Measurements from ENCODE around the gene ARHGEF12.
A peak's percentile ranks its signal among the peaks of the same experiment; 100 is the strongest.

ARHGEF12 gene

DNA sequence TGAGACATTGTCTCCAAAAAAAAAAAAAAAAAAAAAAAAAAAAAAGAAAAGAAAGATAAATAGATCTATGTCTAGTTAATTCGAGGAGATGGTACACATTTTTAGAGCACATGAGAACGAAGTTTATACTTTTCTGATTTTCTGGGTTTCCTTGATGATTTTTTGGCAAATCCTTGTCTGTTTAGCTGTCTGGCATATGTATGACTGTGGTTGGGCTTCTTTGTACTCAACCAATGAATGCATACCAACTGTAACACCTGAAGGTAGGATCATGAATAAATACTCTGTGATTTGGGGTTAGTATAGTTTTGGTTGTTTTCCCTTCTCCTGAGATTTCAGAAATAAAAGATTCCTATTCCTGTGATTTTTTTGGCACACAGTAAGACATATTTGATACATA lies 63.1 kb downstream of the ARHGEF12 start:
- Histone ChIP-seq H3K4me1 (ENCODE audit: control insufficient read depth, insufficient read depth, low read length) (peaks cover 14% of the 10 kb centered on the region), H3K9ac (ENCODE audit: low read length) (no peak overlapping the region), H3K27me3 (ENCODE audit: control insufficient read depth, insufficient read depth, low read length) (no peaks in the 10 kb centered on the region), H3K27ac (ENCODE audit: low read depth, low read length) (no peak overlapping the region), H3K36me3 (ENCODE audit: control insufficient read depth, insufficient read depth, low read length) (no peaks in the 10 kb centered on the region), H3K4me3 (ENCODE audit: low read length) (no peak overlapping the region)

DNA sequence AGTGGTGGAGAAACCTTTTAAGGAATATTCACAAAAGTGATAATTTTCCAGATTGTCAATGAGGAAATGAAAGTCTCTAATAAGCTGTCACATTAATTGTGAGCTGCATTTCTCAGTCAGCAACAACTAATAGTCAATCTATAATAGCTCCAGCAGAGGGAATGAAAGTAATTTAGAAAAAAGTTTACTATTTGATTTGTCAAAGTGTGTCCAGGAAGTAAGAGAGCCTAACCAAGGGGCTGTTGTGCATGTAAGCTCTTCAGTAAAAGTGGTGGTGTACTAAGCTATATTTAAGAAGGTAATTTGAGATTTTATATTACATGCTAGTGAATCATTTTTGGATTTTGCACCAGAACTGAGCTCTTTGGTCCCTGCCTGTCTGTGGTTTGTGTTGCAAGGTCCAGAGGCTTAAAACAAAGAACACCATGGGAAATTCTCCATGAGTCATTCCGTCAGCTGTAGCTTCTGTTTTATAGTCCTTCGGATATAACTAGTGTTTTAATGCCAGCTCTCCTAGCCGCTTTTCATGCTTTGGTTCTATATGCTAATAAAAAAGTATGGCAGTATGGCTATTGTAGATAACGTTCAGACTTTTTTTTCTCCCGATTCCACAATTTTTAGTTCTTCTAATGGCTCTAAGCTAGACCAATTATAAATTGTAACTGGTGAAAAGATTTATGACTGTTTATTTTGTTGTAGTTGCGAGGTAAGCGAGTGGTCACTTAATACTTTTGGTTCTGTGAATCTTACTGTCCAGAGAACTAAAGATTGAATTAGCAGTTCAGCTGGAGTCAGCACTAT lies 64.6 kb downstream of the ARHGEF12 start:
- H3K36me3 ChIP-seq (ENCODE audit: control insufficient read depth, insufficient read depth, low read length) = no peaks in the 10 kb centered on the region
- H3K4me3 ChIP-seq (ENCODE audit: low read length) = peak overlapping the region; percentile 40
- H3K27me3 ChIP-seq (ENCODE audit: control insufficient read depth, insufficient read depth, low read length) = no peaks in the 10 kb centered on the region
- no peak overlapping the region for H3K9ac ChIP-seq (ENCODE audit: low read length)
- peak overlapping the region; percentile 42 for H3K27ac ChIP-seq (ENCODE audit: low read depth, low read length)
- peaks cover 16% of the 10 kb centered on the region for H3K4me1 ChIP-seq (ENCODE audit: control insufficient read depth, insufficient read depth, low read length)

GRCh38 chr11:120401506-120401905 lies 65.3 kb downstream of the ARHGEF12 start:
- H3K9ac ChIP-seq (ENCODE audit: low read length) = no peak overlapping the region

GRCh38 chr11:120403966-120404365 lies 67.8 kb downstream of the ARHGEF12 start:
- Histone ChIP-seq H3K4me1 (ENCODE audit: control insufficient read depth, insufficient read depth, low read length) (peaks cover 16% of the 10 kb centered on the region), H3K4me3 (ENCODE audit: low read length) (no peak overlapping the region), H3K36me3 (ENCODE audit: control insufficient read depth, insufficient read depth, low read length) (no peaks in the 10 kb centered on the region), H3K9ac (ENCODE audit: low read length) (no peak overlapping the region), H3K27ac (ENCODE audit: low read depth, low read length) (no peak overlapping the region), H3K27me3 (ENCODE audit: control insufficient read depth, insufficient read depth, low read length) (no peaks in the 10 kb centered on the region)

More at GRCh38 chr11:120401506-120401905, 65.3 kb downstream of the ARHGEF12 start:
- Histone ChIP-seq H3K27me3 (ENCODE audit: control insufficient read depth, insufficient read depth, low read length) (no peaks in the 10 kb centered on the region), H3K27ac (ENCODE audit: low read depth, low read length) (no peak overlapping the region), H3K4me3 (ENCODE audit: low read length) (no peak overlapping the region), H3K4me1 (ENCODE audit: control insufficient read depth, insufficient read depth, low read length) (peaks cover 16% of the 10 kb centered on the region), H3K36me3 (ENCODE audit: control insufficient read depth, insufficient read depth, low read length) (no peaks in the 10 kb centered on the region)

DNA sequence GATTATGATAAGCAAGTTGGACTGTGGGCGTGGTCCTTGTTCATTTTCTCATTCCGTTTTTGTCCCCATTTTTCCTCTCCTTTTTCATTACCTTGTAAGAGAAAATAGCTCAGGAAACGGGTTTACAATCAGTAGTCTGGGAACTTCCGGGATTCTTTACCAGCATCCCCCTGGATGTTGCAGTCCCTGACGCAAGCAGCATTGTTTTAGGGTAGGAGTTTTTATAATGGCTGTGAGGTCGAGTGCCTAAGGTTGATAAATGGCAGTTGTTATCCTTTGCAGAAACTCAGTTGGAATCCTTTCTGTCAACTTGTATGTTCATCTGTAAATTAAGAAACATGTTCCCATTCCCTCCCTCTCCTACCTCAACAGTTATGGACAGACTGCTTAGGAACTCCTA lies 68.3 kb downstream of the ARHGEF12 start:
- H3K27me3 ChIP-seq (ENCODE audit: control insufficient read depth, insufficient read depth, low read length) = no peaks in the 10 kb centered on the region
- H3K36me3 ChIP-seq (ENCODE audit: control insufficient read depth, insufficient read depth, low read length) = no peaks in the 10 kb centered on the region
- no peak overlapping the region for H3K27ac ChIP-seq (ENCODE audit: low read depth, low read length)
- no peak overlapping the region for H3K9ac ChIP-seq (ENCODE audit: low read length)
- H3K4me1 ChIP-seq (ENCODE audit: control insufficient read depth, insufficient read depth, low read length) = peaks cover 16% of the 10 kb centered on the region
- no peak overlapping the region for H3K4me3 ChIP-seq (ENCODE audit: low read length)

- Histone ChIP-seq H3K27ac (ENCODE audit: low read depth, low read length) (no peak overlapping the region), H3K9ac (ENCODE audit: low read length) (no peak overlapping the region)
Measured at GRCh38 chr11:120409655-120410054, 73.4 kb downstream of the ARHGEF12 start.

DNA sequence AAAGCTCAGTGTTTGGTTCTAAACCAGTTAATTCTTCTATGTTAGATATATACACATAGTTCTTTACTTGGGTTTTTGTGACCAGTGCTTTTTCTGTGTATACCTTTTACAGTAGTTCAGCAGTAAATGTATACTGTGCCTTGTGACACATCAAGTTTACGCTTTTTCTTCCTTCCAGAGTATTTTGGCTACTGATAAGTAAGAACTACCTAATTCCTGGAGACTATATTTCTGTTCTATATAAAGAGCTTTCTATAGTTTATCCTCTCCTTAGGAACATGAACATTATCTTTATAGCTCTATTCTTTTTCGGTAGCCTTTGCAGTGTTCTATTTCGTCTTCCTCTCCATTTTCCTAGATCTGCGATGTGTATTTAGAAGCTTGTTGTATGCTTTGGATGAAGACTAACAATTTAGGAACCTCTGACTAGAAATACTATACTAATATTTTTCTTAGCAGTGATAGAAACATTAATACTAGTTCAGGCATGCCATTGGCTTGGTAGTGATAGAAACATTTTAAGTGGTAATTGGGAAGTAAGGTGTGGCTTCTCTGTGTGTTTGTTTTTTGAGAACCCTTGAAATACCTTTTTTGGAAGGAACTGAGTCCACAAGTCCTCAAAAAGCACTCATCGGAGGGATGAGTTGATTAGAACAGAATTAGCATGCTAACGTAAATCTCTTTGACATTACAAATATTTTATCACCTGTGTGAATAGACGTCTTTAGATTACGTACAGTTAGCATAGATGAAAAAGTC lies 74.6 kb downstream of the ARHGEF12 start:
- Histone ChIP-seq H3K27me3 (ENCODE audit: control insufficient read depth, insufficient read depth, low read length) (no peaks in the 10 kb centered on the region), H3K27ac (ENCODE audit: low read depth, low read length) (no peak overlapping the region), H3K9ac (ENCODE audit: low read length) (no peak overlapping the region), H3K36me3 (ENCODE audit: control insufficient read depth, insufficient read depth, low read length) (no peaks in the 10 kb centered on the region), H3K4me3 (ENCODE audit: low read length) (no peak overlapping the region), H3K4me1 (ENCODE audit: control insufficient read depth, insufficient read depth, low read length) (peaks cover 2% of the 10 kb centered on the region)

More at GRCh38 chr11:120409655-120410054, 73.4 kb downstream of the ARHGEF12 start:
- no peak overlapping the region for H3K4me3 ChIP-seq (ENCODE audit: low read length)
- H3K36me3 ChIP-seq (ENCODE audit: control insufficient read depth, insufficient read depth, low read length) = no peaks in the 10 kb centered on the region
- peaks cover 3% of the 10 kb centered on the region for H3K4me1 ChIP-seq (ENCODE audit: control insufficient read depth, insufficient read depth, low read length)
- H3K27me3 ChIP-seq (ENCODE audit: control insufficient read depth, insufficient read depth, low read length) = no peaks in the 10 kb centered on the region

- Histone ChIP-seq H3K9ac (ENCODE audit: low read length) (no peak overlapping the region), H3K4me1 (ENCODE audit: control insufficient read depth, insufficient read depth, low read length) (peaks cover 2% of the 10 kb centered on the region), H3K4me3 (ENCODE audit: low read length) (no peak overlapping the region), H3K27me3 (ENCODE audit: control insufficient read depth, insufficient read depth, low read length) (no peaks in the 10 kb centered on the region), H3K36me3 (ENCODE audit: control insufficient read depth, insufficient read depth, low read length) (peaks cover 2% of the 10 kb centered on the region), H3K27ac (ENCODE audit: low read depth, low read length) (no peak overlapping the region)
Measured at GRCh38 chr11:120413480-120413879, 77.3 kb downstream of the ARHGEF12 start.

DNA sequence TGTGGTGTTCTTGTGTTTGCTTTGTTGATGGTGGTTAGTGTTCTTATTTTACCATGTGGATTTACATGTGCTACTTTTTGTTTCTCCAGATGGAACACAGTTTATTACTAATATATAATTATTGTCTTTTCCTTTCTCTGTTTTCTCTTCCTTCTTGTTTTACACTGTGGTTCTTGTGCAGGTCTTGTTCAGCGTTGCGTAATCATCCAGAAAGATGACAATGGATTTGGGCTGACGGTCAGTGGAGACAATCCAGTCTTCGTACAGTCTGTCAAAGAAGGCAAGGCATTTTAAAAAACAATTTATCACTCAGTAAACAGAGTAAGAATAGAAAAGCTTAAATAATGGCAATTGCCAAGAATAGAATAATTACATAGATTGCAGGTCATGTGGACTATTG lies 84.4 kb downstream of the ARHGEF12 start:
- no peak overlapping the region for H3K4me3 ChIP-seq (ENCODE audit: low read length)
- H3K9ac ChIP-seq (ENCODE audit: low read length) = no peak overlapping the region
- no peaks in the 10 kb centered on the region for H3K27me3 ChIP-seq (ENCODE audit: control insufficient read depth, insufficient read depth, low read length)
- H3K36me3 ChIP-seq (ENCODE audit: control insufficient read depth, insufficient read depth, low read length) = peaks cover 2% of the 10 kb centered on the region
- H3K27ac ChIP-seq (ENCODE audit: low read depth, low read length) = no peak overlapping the region
- H3K4me1 ChIP-seq (ENCODE audit: control insufficient read depth, insufficient read depth, low read length) = no peaks in the 10 kb centered on the region

GRCh38 chr11:120424185-120424969 lies 88.2 kb downstream of the ARHGEF12 start:
- Histone ChIP-seq H3K27me3 (ENCODE audit: control insufficient read depth, insufficient read depth, low read length) (no peaks in the 10 kb centered on the region), H3K27ac (ENCODE audit: low read depth, low read length) (no peak overlapping the region), H3K4me1 (ENCODE audit: control insufficient read depth, insufficient read depth, low read length) (no peaks in the 10 kb centered on the region), H3K4me3 (ENCODE audit: low read length) (no peak overlapping the region), H3K36me3 (ENCODE audit: control insufficient read depth, insufficient read depth, low read length) (no peaks in the 10 kb centered on the region), H3K9ac (ENCODE audit: low read length) (no peak overlapping the region)

DNA sequence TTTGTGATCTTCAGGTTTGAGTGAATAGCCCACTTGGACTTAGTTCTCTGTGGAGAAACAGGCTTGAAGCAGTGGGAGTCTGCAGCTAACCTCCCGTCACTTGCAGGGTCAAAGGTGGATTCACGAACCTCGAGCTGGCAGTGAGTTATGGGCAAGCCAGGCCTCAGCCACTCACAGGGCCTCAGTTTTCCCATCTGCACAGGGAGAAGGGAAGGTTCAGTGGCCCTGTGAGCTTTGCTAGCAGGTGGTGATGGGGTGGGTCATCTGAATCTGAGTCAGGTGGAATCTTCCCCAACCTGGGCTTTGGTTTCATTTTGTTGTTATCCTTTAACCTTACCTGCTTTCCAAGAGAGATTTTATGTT lies 88.7 kb downstream of the ARHGEF12 start:
- Histone ChIP-seq H3K27ac (ENCODE audit: low read depth, low read length) (no peak overlapping the region), H3K36me3 (ENCODE audit: control insufficient read depth, insufficient read depth, low read length) (no peaks in the 10 kb centered on the region), H3K4me1 (ENCODE audit: control insufficient read depth, insufficient read depth, low read length) (no peaks in the 10 kb centered on the region), H3K4me3 (ENCODE audit: low read length) (no peak overlapping the region), H3K9ac (ENCODE audit: low read length) (no peak overlapping the region), H3K27me3 (ENCODE audit: control insufficient read depth, insufficient read depth, low read length) (no peaks in the 10 kb centered on the region)

DNA sequence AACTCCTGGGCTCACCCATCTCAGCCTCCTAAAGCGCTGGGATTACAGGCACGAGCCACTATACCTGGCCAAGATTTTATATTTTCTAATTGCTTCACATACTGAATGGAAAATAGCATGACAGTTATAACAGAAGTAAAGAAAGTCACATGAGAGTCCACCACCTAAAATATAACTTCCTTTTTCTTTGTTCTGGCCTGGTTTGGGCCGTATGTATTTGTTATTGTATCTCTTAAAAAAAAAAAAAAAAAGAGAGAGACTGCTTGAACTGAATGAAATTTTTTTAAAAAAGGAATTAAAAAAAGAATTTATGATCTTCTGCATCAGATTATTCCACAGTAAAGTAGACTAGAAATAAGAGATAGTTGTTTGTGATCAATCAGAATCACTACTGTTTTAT lies 89.3 kb downstream of the ARHGEF12 start:
- Histone ChIP-seq H3K27me3 (ENCODE audit: control insufficient read depth, insufficient read depth, low read length) (no peaks in the 10 kb centered on the region), H3K4me1 (ENCODE audit: control insufficient read depth, insufficient read depth, low read length) (no peaks in the 10 kb centered on the region), H3K36me3 (ENCODE audit: control insufficient read depth, insufficient read depth, low read length) (no peaks in the 10 kb centered on the region), H3K27ac (ENCODE audit: low read depth, low read length) (no peak overlapping the region), H3K9ac (ENCODE audit: low read length) (no peak overlapping the region), H3K4me3 (ENCODE audit: low read length) (no peak overlapping the region)
